Measurements from ENCODE around the gene SPRYD7. TPM values are rescaled to one million over a fixed set of nuclear protein-coding genes. Genes with fewer than 3 reads are reported as not detected.

SPRYD7 gene
- total and polyA plus RNA-seq, 2 of the 13 experiments (the other 11 are each of a cell fraction or from before 2014, with no cell fraction given): 2.7 to 5.9 TPM

- no peak for TF ChIP-seq HOXA5 (CRISPR knock-in tag; IDR thresholded peaks at IDR 0.05)
- no peak for TF ChIP-seq NR3C1 (CRISPR knock-in tag; IDR thresholded peaks at IDR 0.05)
Observed at GRCh38 chr13:49927755-49928154, 8.4 kb downstream of the SPRYD7 start (continued).

GRCh38 chr13:49925881-49926418 lies 10.2 kb downstream of the SPRYD7 start:
- CTCF ChIA-PET (ENCODE audit: low intra/inter-chr PET ratio, low total read pairs): no interaction called here
- no TSS peak for BruUV-seq (replicated peaks)

DNA sequence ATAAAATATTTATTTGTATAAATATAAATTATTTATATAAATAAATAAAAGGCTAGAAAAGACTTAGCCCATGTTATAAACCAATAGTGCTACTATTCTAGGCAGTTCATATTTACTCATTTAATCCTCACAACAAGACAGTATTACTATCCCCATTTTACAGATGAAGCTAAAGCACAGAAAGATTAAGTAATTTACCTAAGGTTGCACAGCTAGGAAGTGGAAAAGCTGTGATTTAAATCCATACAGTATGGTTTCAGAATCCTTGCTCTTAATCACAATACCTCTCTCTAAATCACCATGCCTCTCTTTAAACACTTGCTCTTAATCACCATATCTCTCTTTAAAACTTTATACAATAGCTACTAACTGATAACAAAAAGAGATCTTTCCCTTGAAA lies 13.8 kb downstream of the SPRYD7 start:
- ChIA-PET CTCF (ENCODE audit: low intra/inter-chr PET ratio, low total read pairs) (no interaction called here), POLR2A (no interaction called here)
- no peak overlapping the region for H3K9ac ChIP-seq (ENCODE audit: insufficient read depth, low read depth, low read length)
- intact Hi-C loops (cut with micrococcal nuclease; ENCODE audit: unreplicated experiment) (no loop called here), in situ Hi-C loops (cut with HindIII; ENCODE audit: extremely low pct_ligation_motif_present, low pct_unique_long_range_greater_than_20kb) (no loop called here)
- DNase-seq (ENCODE audit: low spot score): no peak
- H4K20me1 ChIP-seq (ENCODE audit: insufficient read depth, low read length): no peaks in the 10 kb centered on the region
- no TSS peak for BruUV-seq (replicated peaks)
- FAIRE-seq: no peak
- no peaks in the 10 kb centered on the region for H3K9me3 ChIP-seq (ENCODE audit: low read length)
- no peak overlapping the region for H3K27ac ChIP-seq (ENCODE audit: extremely low read length, insufficient read depth, low read length)
- no peak overlapping the region for H3K4me2 ChIP-seq (ENCODE audit: low read depth, low read length)
- no peaks in the 10 kb centered on the region for H3K79me2 ChIP-seq (ENCODE audit: insufficient read depth, low read length)
- ATAC-seq: no peak
- no peaks in the 10 kb centered on the region for H3K4me1 ChIP-seq (ENCODE audit: insufficient read depth, low read length)
- peaks cover 0 to 15% of the 10 kb centered on the region in 2 experiments; a peak in 2 of 5 replicates for H3K36me3 ChIP-seq (replicated peaks in 1 of 2; ENCODE audit: control insufficient read depth in 1 of 2, insufficient read depth in 2 of 2, low read length in 2 of 2)
- H3K27me3 ChIP-seq (ENCODE audit: control insufficient read depth in 1 of 2, insufficient read depth in 2 of 2, low read length in 2 of 2): no peaks in the 10 kb centered on the region
- H2AFZ ChIP-seq (ENCODE audit: low read length): no peak overlapping the region
- no peak overlapping the region for H3K4me3 ChIP-seq (replicated peaks in 1 of 3; ENCODE audit: insufficient read depth in 1 of 3, low read depth in 2 of 3, low read length in 3 of 3)
- no peak for TF ChIP-seq ZNF333 (CRISPR knock-in tag; IDR thresholded peaks at IDR 0.05; ENCODE audit: borderline replicate concordance)
- TF ChIP-seq ZNF773 (CRISPR knock-in tag; IDR thresholded peaks at IDR 0.05; ENCODE audit: borderline replicate concordance): no peak
- TF ChIP-seq SRY (CRISPR knock-in tag; IDR thresholded peaks at IDR 0.05): no peak
- no peak for TF ChIP-seq PHF21A (CRISPR knock-in tag; IDR thresholded peaks at IDR 0.05)
- no peak for TF ChIP-seq ZNF441 (CRISPR knock-in tag; IDR thresholded peaks at IDR 0.05; ENCODE audit: borderline replicate concordance)
- no peak for TF ChIP-seq MXD4 (CRISPR knock-in tag; IDR thresholded peaks at IDR 0.05)
- TF ChIP-seq, protein P1, sequence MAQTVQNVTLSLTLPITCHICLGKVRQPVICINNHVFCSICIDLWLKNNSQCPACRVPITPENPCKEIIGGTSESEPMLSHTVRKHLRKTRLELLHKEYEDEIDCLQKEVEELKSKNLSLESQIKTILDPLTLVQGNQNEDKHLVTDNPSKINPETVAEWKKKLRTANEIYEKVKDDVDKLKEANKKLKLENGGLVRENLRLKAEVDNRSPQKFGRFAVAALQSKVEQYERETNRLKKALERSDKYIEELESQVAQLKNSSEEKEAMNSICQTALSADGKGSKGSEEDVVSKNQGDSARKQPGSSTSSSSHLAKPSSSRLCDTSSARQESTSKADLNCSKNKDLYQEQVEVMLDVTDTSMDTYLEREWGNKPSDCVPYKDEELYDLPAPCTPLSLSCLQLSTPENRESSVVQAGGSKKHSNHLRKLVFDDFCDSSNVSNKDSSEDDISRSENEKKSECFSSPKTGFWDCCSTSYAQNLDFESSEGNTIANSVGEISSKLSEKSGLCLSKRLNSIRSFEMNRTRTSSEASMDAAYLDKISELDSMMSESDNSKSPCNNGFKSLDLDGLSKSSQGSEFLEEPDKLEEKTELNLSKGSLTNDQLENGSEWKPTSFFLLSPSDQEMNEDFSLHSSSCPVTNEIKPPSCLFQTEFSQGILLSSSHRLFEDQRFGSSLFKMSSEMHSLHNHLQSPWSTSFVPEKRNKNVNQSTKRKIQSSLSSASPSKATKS (CRISPR knock-in tag; IDR thresholded peaks at IDR 0.05): no peak
- no peak for TF ChIP-seq KMT2A (CRISPR knock-in tag; IDR thresholded peaks at IDR 0.05)
- TF ChIP-seq FOXC1 (CRISPR knock-in tag; IDR thresholded peaks at IDR 0.05; ENCODE audit: borderline replicate concordance): no peak
- TF ChIP-seq NRL (CRISPR knock-in tag; IDR thresholded peaks at IDR 0.05; ENCODE audit: borderline replicate concordance): no peak
- TF ChIP-seq ZBTB39 (CRISPR knock-in tag; IDR thresholded peaks at IDR 0.05): no peak

More at GRCh38 chr13:49925881-49926418, 10.2 kb downstream of the SPRYD7 start:
- Histone ChIP-seq H3K9ac (ENCODE audit: insufficient read depth, low read depth, low read length) (no peak overlapping the region), H3K27me3 (ENCODE audit: control insufficient read depth in 1 of 2, insufficient read depth in 2 of 2, low read length in 2 of 2) (no peaks in the 10 kb centered on the region), H3K4me1 (ENCODE audit: insufficient read depth, low read length) (no peaks in the 10 kb centered on the region), H3K4me3 (replicated peaks in 1 of 3; ENCODE audit: insufficient read depth in 1 of 3, low read depth in 2 of 3, low read length in 3 of 3) (no peak overlapping the region), H3K79me2 (ENCODE audit: insufficient read depth, low read length) (no peaks in the 10 kb centered on the region), H4K20me1 (ENCODE audit: insufficient read depth, low read length) (no peaks in the 10 kb centered on the region), H3K4me2 (ENCODE audit: low read depth, low read length) (no peak overlapping the region), H3K27ac (ENCODE audit: extremely low read length, insufficient read depth, low read length) (no peak overlapping the region), H3K9me3 (ENCODE audit: low read length) (no peaks in the 10 kb centered on the region), H2AFZ (ENCODE audit: low read length) (no peak overlapping the region), H3K36me3 (replicated peaks in 1 of 2; ENCODE audit: control insufficient read depth in 1 of 2, insufficient read depth in 2 of 2, low read length in 2 of 2) (peaks cover 0 to 11% of the 10 kb centered on the region in 2 experiments; a peak in 2 of 5 replicates)
- ATAC-seq: no peak
- POLR2A ChIA-PET: no interaction called here
- intact Hi-C loops (cut with micrococcal nuclease; ENCODE audit: unreplicated experiment): no loop called here
- in situ Hi-C loops (cut with HindIII; ENCODE audit: extremely low pct_ligation_motif_present, low pct_unique_long_range_greater_than_20kb): no loop called here
- no peak for DNase-seq (ENCODE audit: low spot score)
- TF ChIP-seq CREM (IDR thresholded peaks at IDR 0.05) (no peak), CREM (CRISPR knock-in tag; IDR thresholded peaks at IDR 0.05) (no peak)
- WGBS (ENCODE audit: low lambda C conversion rate): 94% methylated on average over 2 of the region's 2 CpGs
- FAIRE-seq: no peak
